ENCODE measurements around the gene OTULIN. TPM values are rescaled to one million over a fixed set of nuclear protein-coding genes. Genes with fewer than 3 reads are reported as not detected.

Gene OTULIN
- total RNA-seq, 1 donor from 2014 or later: 28.1 TPM

GRCh38 chr5:14714706-14715105, 50.2 kb downstream of the OTULIN start:
- no peaks in the 10 kb centered on the region for H3K27me3 Mint-ChIP-seq (ENCODE audit: low read depth, unreplicated experiment)

DNA sequence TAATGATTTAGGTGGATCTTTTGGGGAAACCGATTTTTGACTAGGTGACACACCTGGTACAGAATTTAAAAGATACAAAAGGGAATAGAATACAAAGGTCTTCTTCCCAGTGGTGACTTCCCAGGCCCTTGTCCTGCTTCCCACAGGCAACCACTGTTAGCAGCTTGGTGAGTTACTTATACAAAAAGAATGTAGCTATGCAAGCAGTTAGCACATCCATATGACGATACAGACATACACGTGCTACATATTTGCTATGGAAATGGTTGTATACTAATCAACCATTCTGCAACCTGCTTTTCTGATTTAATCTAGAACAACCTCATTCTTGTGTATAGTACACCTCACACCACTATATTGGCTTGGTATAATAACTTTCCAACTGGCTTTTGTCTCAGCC, 51.0 kb downstream of the OTULIN start:
- Mint-ChIP-seq H3K4me3 (ENCODE audit: unreplicated experiment) (no peak overlapping the region), H3K36me3 (ENCODE audit: low read depth, unreplicated experiment) (peaks cover 48% of the 10 kb centered on the region), H3K9me3 (ENCODE audit: unreplicated experiment) (no peaks in the 10 kb centered on the region), H3K4me1 (ENCODE audit: low read depth, unreplicated experiment) (peaks cover 18% of the 10 kb centered on the region), H3K27ac (ENCODE audit: unreplicated experiment) (no peak overlapping the region), H3K27me3 (ENCODE audit: low read depth, unreplicated experiment) (no peaks in the 10 kb centered on the region)
- DNase-seq (ENCODE audit: low read depth) (peak; percentile 19), FAIRE-seq (no peak)
- Histone ChIP-seq H3K27me3 (ENCODE audit: insufficient read depth, low read length) (no peaks in the 10 kb centered on the region), H3K9ac (ENCODE audit: low read length) (no peak overlapping the region), H3K27ac (ENCODE audit: low read depth, low read length) (no peak overlapping the region), H3K4me1 (ENCODE audit: insufficient read depth, low read length) (peaks cover 4% of the 10 kb centered on the region), H4K20me1 (ENCODE audit: insufficient read depth, low read length) (no peaks in the 10 kb centered on the region), H2AFZ (ENCODE audit: low read depth, low read length) (no peak overlapping the region), H3K9me3 (ENCODE audit: insufficient read depth, low read depth, low read length) (no peaks in the 10 kb centered on the region), H3K4me3 (ENCODE audit: insufficient read depth, low read depth, low read length) (no peak overlapping the region), H3K79me2 (ENCODE audit: insufficient read depth, low read length) (no peaks in the 10 kb centered on the region), H3K4me2 (ENCODE audit: low read length) (no peak overlapping the region), H3K36me3 (ENCODE audit: insufficient read depth, low read length) (peaks cover 14% of the 10 kb centered on the region)
- TF ChIP-seq EZH2 (IDR thresholded peaks at IDR 0.05; ENCODE audit: insufficient read depth, low read length): no peak
- no peak for TF ChIP-seq CTCF (IDR thresholded peaks at IDR 0.05; ENCODE audit: insufficient read depth, low read depth, low read length)

More at GRCh38 chr5:14714706-14715105, 50.2 kb downstream of the OTULIN start:
- Histone ChIP-seq H3K4me1 (ENCODE audit: insufficient read depth, low read length) (no peaks in the 10 kb centered on the region), H3K4me2 (ENCODE audit: low read length) (no peak overlapping the region), H3K27me3 (ENCODE audit: insufficient read depth, low read length) (no peaks in the 10 kb centered on the region), H4K20me1 (ENCODE audit: insufficient read depth, low read length) (no peaks in the 10 kb centered on the region), H3K9ac (ENCODE audit: low read length) (no peak overlapping the region), H3K27ac (ENCODE audit: low read depth, low read length) (no peak overlapping the region), H2AFZ (ENCODE audit: low read depth, low read length) (no peak overlapping the region), H3K4me3 (ENCODE audit: insufficient read depth, low read depth, low read length) (no peak overlapping the region), H3K79me2 (ENCODE audit: insufficient read depth, low read length) (no peaks in the 10 kb centered on the region), H3K36me3 (ENCODE audit: insufficient read depth, low read length) (peaks cover 19% of the 10 kb centered on the region), H3K9me3 (ENCODE audit: insufficient read depth, low read depth, low read length) (no peaks in the 10 kb centered on the region)
- Mint-ChIP-seq H3K4me3 (ENCODE audit: unreplicated experiment) (no peak overlapping the region), H3K27ac (ENCODE audit: unreplicated experiment) (no peak overlapping the region), H3K36me3 (ENCODE audit: low read depth, unreplicated experiment) (peaks cover 49% of the 10 kb centered on the region), H3K4me1 (ENCODE audit: low read depth, unreplicated experiment) (peaks cover 11% of the 10 kb centered on the region), H3K9me3 (ENCODE audit: unreplicated experiment) (no peaks in the 10 kb centered on the region)
- FAIRE-seq (no peak), DNase-seq (ENCODE audit: low read depth) (no peak)
- TF ChIP-seq EZH2 (IDR thresholded peaks at IDR 0.05; ENCODE audit: insufficient read depth, low read length) (no peak), CTCF (IDR thresholded peaks at IDR 0.05; ENCODE audit: insufficient read depth, low read depth, low read length) (no peak)

All from astrocyte (in vitro differentiated cells and primary cell).